MM.1S (cell line): ENCODE results near the gene PSMB9.

ENCODE experiments used
- DNase-seq: peaks from one replicate; pipeline ENCODE4 v3.0.0-alpha.2; 2015
- H2AFZ ChIP-seq: fragments of 300-600 bp; sonication (generic); 2 replicates; pipeline ENCODE4 v1.6.0; 2016; ENCODE audit warnings: antibody characterized with exemption, low read length
- H3F3A ChIP-seq: fragments of 300-600 bp; sonication (generic); 2 replicates; pipeline ENCODE4 v1.6.1; 2016; ENCODE audit warnings: mild to moderate bottlenecking, antibody characterized with exemption, low read length, moderate library complexity, mixed read lengths; ENCODE audit not compliant: insufficient read depth
- H3K27ac ChIP-seq: fragments of 300-600 bp; sonication (generic); 2 replicates; pipeline ENCODE4 v1.5.1; 2016; ENCODE audit warnings: mild to moderate bottlenecking, low read length
- H3K27me3 ChIP-seq: fragments of 300-600 bp; sonication (generic); replicated peaks from 2 replicates; pipeline ENCODE4 v1.6.0; 2016; ENCODE audit warnings: low read length; ENCODE audit not compliant: insufficient read depth
- H3K36me3 ChIP-seq: fragments of 300-600 bp; sonication (generic); replicated peaks from 2 replicates; pipeline ENCODE4 v1.6.1; 2016; ENCODE audit warnings: mild to moderate bottlenecking, low read length, mixed read lengths; ENCODE audit not compliant: insufficient read depth
- H3K4me1 ChIP-seq: fragments of 300-600 bp; sonication (generic); 2 replicates; pipeline ENCODE4 v1.6.1; 2016; ENCODE audit warnings: low read length, mixed read lengths
- H3K4me2 ChIP-seq: fragments of 300-600 bp; sonication (generic); 2 replicates; pipeline ENCODE4 v1.6.0; 2016; ENCODE audit warnings: low read depth, low read length
- H3K4me3 ChIP-seq: fragments of 300-600 bp; sonication (generic); 2 replicates; pipeline ENCODE4 v1.5.1; 2016; ENCODE audit warnings: low read length, mixed read lengths
- H3K79me2 ChIP-seq: fragments of 300-600 bp; sonication (generic); 2 replicates; pipeline ENCODE4 v1.6.1; 2016; ENCODE audit warnings: mixed run types, low read length, mixed read lengths
- H3K9ac ChIP-seq: fragments of 300-600 bp; sonication (generic); 2 replicates; pipeline ENCODE4 v1.6.1; 2016; ENCODE audit warnings: low read length, mixed read lengths
- H3K9me2 ChIP-seq: fragments of 300-600 bp; sonication (generic); replicated peaks from 2 replicates; pipeline ENCODE4 v1.6.1; 2016; ENCODE audit warnings: mild to moderate bottlenecking, low read length, mixed read lengths; ENCODE audit not compliant: insufficient read depth
- H3K9me3 ChIP-seq: fragments of 300-600 bp; sonication (generic); replicated peaks from 2 replicates; pipeline ENCODE4 v1.6.1; 2016; ENCODE audit warnings: mild to moderate bottlenecking, low read length, mixed read lengths; ENCODE audit not compliant: insufficient read depth
- H4K20me1 ChIP-seq: fragments of 300-600 bp; sonication (generic); 2 replicates; pipeline ENCODE4 v1.6.1; 2016; ENCODE audit warnings: mild to moderate bottlenecking, low read length, moderate library complexity, mixed read lengths; ENCODE audit not compliant: insufficient read depth
- EZH2 ChIP-seq: fragments of 300-600 bp; sonication (generic); optimal IDR thresholded peaks from 2 replicates; pipeline ENCODE3; 2017; ENCODE audit warnings: low read depth, mild to moderate bottlenecking, antibody characterized with exemption, low read length, mixed read lengths
- EZH2phosphoT487 ChIP-seq: fragments of 300-600 bp; sonication (generic); IDR thresholded peaks from 2 replicates; pipeline ENCODE4 v1.6.1; 2018; ENCODE audit warnings: antibody characterized with exemption, low read length
- TF ChIP-seq, protein P1 (sequence below): fragments of 300-600 bp; sonication (generic); IDR thresholded peaks from 2 replicates; pipeline ENCODE4 v1.5.1; 2016; ENCODE audit warnings: antibody characterized with exemption, low read length, mixed read lengths

Gene PSMB9

GRCh38 chr6:32889533-32889932 lies 35.5 kb downstream of the PSMB9 start:
- no peaks in the 10 kb centered on the region for H3K9me3 ChIP-seq
- H3K9me2 ChIP-seq, result no peaks in the 10 kb centered on the region
- H3K36me3 ChIP-seq, result no peaks in the 10 kb centered on the region
- H4K20me1 ChIP-seq, result no peaks in the 10 kb centered on the region
- no peaks in the 10 kb centered on the region for H3K27me3 ChIP-seq
- TF ChIP-seq, protein P1, sequence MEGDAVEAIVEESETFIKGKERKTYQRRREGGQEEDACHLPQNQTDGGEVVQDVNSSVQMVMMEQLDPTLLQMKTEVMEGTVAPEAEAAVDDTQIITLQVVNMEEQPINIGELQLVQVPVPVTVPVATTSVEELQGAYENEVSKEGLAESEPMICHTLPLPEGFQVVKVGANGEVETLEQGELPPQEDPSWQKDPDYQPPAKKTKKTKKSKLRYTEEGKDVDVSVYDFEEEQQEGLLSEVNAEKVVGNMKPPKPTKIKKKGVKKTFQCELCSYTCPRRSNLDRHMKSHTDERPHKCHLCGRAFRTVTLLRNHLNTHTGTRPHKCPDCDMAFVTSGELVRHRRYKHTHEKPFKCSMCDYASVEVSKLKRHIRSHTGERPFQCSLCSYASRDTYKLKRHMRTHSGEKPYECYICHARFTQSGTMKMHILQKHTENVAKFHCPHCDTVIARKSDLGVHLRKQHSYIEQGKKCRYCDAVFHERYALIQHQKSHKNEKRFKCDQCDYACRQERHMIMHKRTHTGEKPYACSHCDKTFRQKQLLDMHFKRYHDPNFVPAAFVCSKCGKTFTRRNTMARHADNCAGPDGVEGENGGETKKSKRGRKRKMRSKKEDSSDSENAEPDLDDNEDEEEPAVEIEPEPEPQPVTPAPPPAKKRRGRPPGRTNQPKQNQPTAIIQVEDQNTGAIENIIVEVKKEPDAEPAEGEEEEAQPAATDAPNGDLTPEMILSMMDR, result no peak
- TF ChIP-seq EZH2phosphoT487 (no peak), EZH2 (no peak)
- H3K4me1 ChIP-seq, result no peaks in the 10 kb centered on the region
- H3F3A ChIP-seq, result no peaks in the 10 kb centered on the region
- H3K9ac ChIP-seq, result no peak overlapping the region
- no peak overlapping the region for H3K27ac ChIP-seq
- no peak overlapping the region for H3K4me3 ChIP-seq
- H3K4me2 ChIP-seq, result no peak overlapping the region
- no peak overlapping the region for H2AFZ ChIP-seq
- H3K79me2 ChIP-seq, result no peaks in the 10 kb centered on the region
- no peak for DNase-seq

DNA sequence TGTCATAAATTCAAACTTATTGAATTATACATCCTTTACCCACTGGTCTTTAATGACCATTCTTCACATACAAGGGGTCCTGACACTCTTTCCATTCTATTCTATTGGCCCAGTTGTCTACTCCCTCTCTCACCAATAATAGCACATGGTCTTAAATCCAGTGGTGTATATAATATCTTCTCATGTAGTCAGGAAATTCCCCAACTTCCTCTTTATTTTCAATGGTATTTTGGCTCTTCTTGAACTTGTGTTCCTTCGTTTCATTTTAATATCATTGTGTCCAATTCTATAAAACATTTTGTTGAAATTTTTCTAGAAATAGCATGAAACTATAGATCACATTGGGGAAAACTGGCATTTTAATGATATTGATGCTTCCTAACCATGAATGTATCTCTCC lies 36.8 kb downstream of the PSMB9 start:
- no peak for DNase-seq
- H3K4me2 ChIP-seq, result no peak overlapping the region
- H3K27me3 ChIP-seq, result no peaks in the 10 kb centered on the region
- TF ChIP-seq EZH2 (no peak), EZH2phosphoT487 (no peak)
- TF ChIP-seq, protein P1, result no peak
- no peaks in the 10 kb centered on the region for H3K9me2 ChIP-seq
- H3F3A ChIP-seq, result no peaks in the 10 kb centered on the region
- H3K79me2 ChIP-seq, result peaks cover 12% of the 10 kb centered on the region
- H4K20me1 ChIP-seq, result no peaks in the 10 kb centered on the region
- no peak overlapping the region for H2AFZ ChIP-seq
- H3K9ac ChIP-seq, result no peak overlapping the region
- no peak overlapping the region for H3K4me3 ChIP-seq
- H3K4me1 ChIP-seq, result peaks cover 7% of the 10 kb centered on the region; the same call in 1 of the 2 replicates
- no peak overlapping the region for H3K27ac ChIP-seq
- H3K36me3 ChIP-seq, result no peaks in the 10 kb centered on the region
- no peaks in the 10 kb centered on the region for H3K9me3 ChIP-seq

DNA sequence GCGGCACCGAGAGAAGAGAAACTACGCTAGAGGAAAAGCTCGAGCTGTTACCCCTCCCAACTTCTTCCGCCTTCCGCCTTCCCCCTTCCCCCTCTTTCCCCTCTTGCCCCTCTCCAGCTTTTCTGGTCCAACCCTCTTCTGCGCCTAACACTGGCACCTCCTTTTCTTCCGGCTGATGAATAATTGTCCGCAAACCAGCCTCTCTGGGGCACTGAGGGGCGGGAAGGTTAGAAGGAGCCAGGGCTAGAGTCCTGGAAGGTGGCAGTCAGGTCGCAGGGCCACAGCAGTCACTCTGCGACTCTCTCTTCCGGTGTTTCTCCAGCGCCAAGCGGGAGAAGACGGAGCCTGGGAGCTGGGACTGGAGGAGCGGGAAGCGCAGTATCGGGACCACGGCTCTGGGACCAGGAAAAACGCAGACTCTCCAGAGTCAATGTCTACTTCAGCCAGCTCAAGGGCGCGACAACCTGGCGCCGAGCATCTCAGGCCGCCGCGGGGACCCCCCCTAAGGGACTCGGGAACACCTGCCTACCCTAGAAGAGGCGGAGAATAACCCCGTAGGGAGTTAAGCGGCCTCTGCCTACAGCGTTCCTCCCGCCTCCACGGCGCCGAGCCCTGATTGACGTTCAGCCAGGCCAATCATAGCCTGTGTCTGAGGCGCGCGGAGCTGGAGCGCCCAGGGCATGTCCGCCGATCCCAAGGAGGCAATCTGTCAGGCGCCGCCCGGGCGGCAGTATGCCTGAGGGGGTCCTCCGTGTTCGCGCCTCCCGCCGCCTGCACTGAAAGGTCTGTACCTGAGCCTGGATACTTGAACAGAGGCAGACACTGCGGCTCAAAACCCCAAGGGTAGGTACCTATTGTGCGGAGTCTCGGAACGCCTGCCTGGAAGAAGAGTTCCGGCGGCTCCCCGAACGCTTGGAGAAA lies 40.4 kb downstream of the PSMB9 start:
- Histone ChIP-seq H3K79me2 (peaks cover 31% of the 10 kb centered on the region), H2AFZ (peak overlapping the region; percentile 99), H3F3A (no peaks in the 10 kb centered on the region), H3K4me1 (peaks cover 7% of the 10 kb centered on the region; the same call in 1 of the 2 replicates), H3K9ac (peak overlapping the region; percentile 69), H3K27me3 (no peaks in the 10 kb centered on the region), H3K4me2 (peak overlapping the region; percentile 95), H3K27ac (peak overlapping the region; percentile 38; the same call in 1 of the 2 replicates), H4K20me1 (no peaks in the 10 kb centered on the region), H3K36me3 (no peaks in the 10 kb centered on the region), H3K4me3 (peak overlapping the region; percentile 97), H3K9me2 (no peaks in the 10 kb centered on the region), H3K9me3 (no peaks in the 10 kb centered on the region)
- DNase-seq, result peak; percentile 92
- TF ChIP-seq, protein P1, result no peak
- TF ChIP-seq EZH2phosphoT487 (no peak), EZH2 (no peak)
